ENCODE data around the gene CRIM1.

DNA sequence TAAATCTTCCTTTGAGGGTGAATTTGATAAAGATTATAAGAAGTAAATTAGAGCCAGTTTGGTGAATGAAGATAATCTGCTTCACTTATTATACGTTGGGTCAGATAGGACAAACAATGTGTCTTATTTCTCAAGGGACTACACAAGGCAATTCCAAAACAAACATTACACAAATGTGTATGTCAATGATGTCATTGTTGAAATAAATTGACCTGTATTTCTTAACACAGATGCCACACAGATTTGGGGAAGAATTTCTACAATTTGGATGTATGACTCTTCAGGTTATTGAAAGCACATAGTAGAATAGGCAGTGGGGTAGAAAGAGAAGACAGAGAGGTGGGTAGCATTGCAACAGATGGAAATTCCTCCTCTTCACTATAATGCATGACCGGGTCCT lies 6.9 kb upstream of the CRIM1 start:
- TF ChIP-seq, protein P1, sequence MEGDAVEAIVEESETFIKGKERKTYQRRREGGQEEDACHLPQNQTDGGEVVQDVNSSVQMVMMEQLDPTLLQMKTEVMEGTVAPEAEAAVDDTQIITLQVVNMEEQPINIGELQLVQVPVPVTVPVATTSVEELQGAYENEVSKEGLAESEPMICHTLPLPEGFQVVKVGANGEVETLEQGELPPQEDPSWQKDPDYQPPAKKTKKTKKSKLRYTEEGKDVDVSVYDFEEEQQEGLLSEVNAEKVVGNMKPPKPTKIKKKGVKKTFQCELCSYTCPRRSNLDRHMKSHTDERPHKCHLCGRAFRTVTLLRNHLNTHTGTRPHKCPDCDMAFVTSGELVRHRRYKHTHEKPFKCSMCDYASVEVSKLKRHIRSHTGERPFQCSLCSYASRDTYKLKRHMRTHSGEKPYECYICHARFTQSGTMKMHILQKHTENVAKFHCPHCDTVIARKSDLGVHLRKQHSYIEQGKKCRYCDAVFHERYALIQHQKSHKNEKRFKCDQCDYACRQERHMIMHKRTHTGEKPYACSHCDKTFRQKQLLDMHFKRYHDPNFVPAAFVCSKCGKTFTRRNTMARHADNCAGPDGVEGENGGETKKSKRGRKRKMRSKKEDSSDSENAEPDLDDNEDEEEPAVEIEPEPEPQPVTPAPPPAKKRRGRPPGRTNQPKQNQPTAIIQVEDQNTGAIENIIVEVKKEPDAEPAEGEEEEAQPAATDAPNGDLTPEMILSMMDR (IDR thresholded peaks at IDR 0.05; ENCODE audit: low read depth, low read length, missing input control) = no peak
- TF ChIP-seq TAF1 (conservative IDR thresholded peaks at IDR 0.05) (no peak), YY1 (IDR thresholded peaks at IDR 0.05) (no peak), RAD21 (IDR thresholded peaks at IDR 0.05) (no peak), FOXA1 (IDR thresholded peaks at IDR 0.05) (no peak), RXRA (IDR thresholded peaks at IDR 0.05) (no peak)
- TF ChIP-seq, protein P2, sequence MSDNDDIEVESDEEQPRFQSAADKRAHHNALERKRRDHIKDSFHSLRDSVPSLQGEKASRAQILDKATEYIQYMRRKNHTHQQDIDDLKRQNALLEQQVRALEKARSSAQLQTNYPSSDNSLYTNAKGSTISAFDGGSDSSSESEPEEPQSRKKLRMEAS (IDR thresholded peaks at IDR 0.05) = no peak
- TF ChIP-seq, protein P3, sequence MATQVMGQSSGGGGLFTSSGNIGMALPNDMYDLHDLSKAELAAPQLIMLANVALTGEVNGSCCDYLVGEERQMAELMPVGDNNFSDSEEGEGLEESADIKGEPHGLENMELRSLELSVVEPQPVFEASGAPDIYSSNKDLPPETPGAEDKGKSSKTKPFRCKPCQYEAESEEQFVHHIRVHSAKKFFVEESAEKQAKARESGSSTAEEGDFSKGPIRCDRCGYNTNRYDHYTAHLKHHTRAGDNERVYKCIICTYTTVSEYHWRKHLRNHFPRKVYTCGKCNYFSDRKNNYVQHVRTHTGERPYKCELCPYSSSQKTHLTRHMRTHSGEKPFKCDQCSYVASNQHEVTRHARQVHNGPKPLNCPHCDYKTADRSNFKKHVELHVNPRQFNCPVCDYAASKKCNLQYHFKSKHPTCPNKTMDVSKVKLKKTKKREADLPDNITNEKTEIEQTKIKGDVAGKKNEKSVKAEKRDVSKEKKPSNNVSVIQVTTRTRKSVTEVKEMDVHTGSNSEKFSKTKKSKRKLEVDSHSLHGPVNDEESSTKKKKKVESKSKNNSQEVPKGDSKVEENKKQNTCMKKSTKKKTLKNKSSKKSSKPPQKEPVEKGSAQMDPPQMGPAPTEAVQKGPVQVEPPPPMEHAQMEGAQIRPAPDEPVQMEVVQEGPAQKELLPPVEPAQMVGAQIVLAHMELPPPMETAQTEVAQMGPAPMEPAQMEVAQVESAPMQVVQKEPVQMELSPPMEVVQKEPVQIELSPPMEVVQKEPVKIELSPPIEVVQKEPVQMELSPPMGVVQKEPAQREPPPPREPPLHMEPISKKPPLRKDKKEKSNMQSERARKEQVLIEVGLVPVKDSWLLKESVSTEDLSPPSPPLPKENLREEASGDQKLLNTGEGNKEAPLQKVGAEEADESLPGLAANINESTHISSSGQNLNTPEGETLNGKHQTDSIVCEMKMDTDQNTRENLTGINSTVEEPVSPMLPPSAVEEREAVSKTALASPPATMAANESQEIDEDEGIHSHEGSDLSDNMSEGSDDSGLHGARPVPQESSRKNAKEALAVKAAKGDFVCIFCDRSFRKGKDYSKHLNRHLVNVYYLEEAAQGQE (IDR thresholded peaks at IDR 0.05) = no peak
- TF ChIP-seq, protein P4, sequence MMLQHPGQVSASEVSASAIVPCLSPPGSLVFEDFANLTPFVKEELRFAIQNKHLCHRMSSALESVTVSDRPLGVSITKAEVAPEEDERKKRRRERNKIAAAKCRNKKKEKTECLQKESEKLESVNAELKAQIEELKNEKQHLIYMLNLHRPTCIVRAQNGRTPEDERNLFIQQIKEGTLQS (IDR thresholded peaks at IDR 0.05) = no peak
